K562 (cell line): Measurements from ENCODE around the gene STAT6. TPM values are rescaled to one million over a fixed set of nuclear protein-coding genes. Genes with fewer than 3 reads are reported as not detected.
"Not testable (repeated sequence)": the region's sequence is repeated elsewhere in the genome, so short reads cannot be mapped to it uniquely, and the experiment has no call there.

Source experiments
- ATAC-seq: fragments of 200-7000 bp; cut with Tn5 transposase; 3 replicates; pipeline ENCODE4 v1.9.1; 2020; ENCODE audit warnings: moderate library complexity
- BruUV-seq: library from RNA; stranded (reverse); fragments of 400-500 nt; replicated peaks from 2 replicates; lab custom pipeline; 2021; lab: Mats Ljungman, UMichigan
- CTCF ChIA-PET: fragments of 300-600 bp; formaldehyde crosslinking; extraction: SDS; loops from one replicate; lab custom pipeline; 2021; ENCODE audit warnings: low intra/inter-chr PET ratio; lab: Yijun Ruan, JAX
- POLR2A ChIA-PET: fragments of 300-600, 350-650 bp; sonication (Branson Sonifier 250); formaldehyde crosslinking; extraction: SDS; loops from one replicate; lab custom pipeline; 2021; ENCODE audit warnings: antibody characterized with exemption, inconsistent platforms; lab: Yijun Ruan, JAX
- DNase-seq, 4 experiments: peaks; one replicate each; pipeline versions ENCODE4 v3.0.0 to v3.0.0-alpha.2; 2011 to 2018; ENCODE audit warnings: low spot score in 3 of 4, mixed read lengths in 3 of 4; ENCODE audit errors: extremely low read depth in 1 of 4
- FAIRE-seq: peaks from 2 replicates; lab custom pipeline; 2011; peaks lifted over from hg19 to GRCh38; lab: Jason Lieb, UNC
- H2AFZ ChIP-seq: 2 replicates; pipeline ENCODE4 v1.6.0; 2011; ENCODE audit warnings: low read depth, low read length, control low read depth, inconsistent platforms
- H3K27ac ChIP-seq: fragments of 200-600 bp; 3 replicates; pipeline ENCODE4 v1.8.0; 2011; ENCODE audit warnings: low read depth, mild to moderate bottlenecking, control low read depth, inconsistent platforms, low read length, moderate library complexity, mixed read lengths; ENCODE audit errors: extremely low read depth
- H3K27me3 ChIP-seq, 2 experiments: fragments of 300-600 bp in 1 of 2; 2 replicates in 1 of 2; 3 replicates in 1 of 2; pipeline versions ENCODE4 v1.6.0 to v1.8.0; 2011; ENCODE audit warnings: inconsistent platforms in 2 of 2, low read length in 2 of 2, mild to moderate bottlenecking in 1 of 2, mixed read lengths in 1 of 2, moderate library complexity in 1 of 2; ENCODE audit not compliant: control insufficient read depth in 2 of 2, insufficient read depth in 2 of 2
- H3K36me3 ChIP-seq: fragments of 300-600 bp; 3 replicates; pipeline ENCODE4 v1.8.0; 2011; ENCODE audit warnings: mild to moderate bottlenecking, low read length, inconsistent platforms; ENCODE audit not compliant: control insufficient read depth, insufficient read depth
- H3K4me1 ChIP-seq, 2 experiments: fragments of 200-600 bp in 1 of 2; replicated peaks in 1 of 2; 2 replicates in 1 of 2; 3 replicates in 1 of 2; pipeline versions ENCODE4 v1.5.1 to v1.8.0; 2011; ENCODE audit warnings: inconsistent platforms in 2 of 2, low read length in 2 of 2, mild to moderate bottlenecking in 1 of 2, mixed read lengths in 1 of 2, moderate library complexity in 1 of 2; ENCODE audit not compliant: control insufficient read depth in 2 of 2, insufficient read depth in 2 of 2
- H3K4me2 ChIP-seq: 2 replicates; pipeline ENCODE4 v1.6.1; 2011; ENCODE audit warnings: low read length, control low read depth, inconsistent platforms, mixed read lengths; ENCODE audit not compliant: insufficient read depth
- H3K4me3 ChIP-seq: fragments of 200-600 bp; sonication (generic), shearing (Covaris generic); 2 replicates; pipeline ENCODE4 v1.5.1; 2016; ENCODE audit warnings: control low read depth, inconsistent platforms
- H3K79me2 ChIP-seq: fragments of 200-600 bp; 3 replicates; pipeline ENCODE4 v1.8.0; 2011; ENCODE audit warnings: low read length, inconsistent platforms; ENCODE audit not compliant: control insufficient read depth, insufficient read depth
- H3K9ac ChIP-seq, 2 experiments: 2 replicates each; pipeline versions ENCODE4 v1.6.0 to v1.6.1; 2011; ENCODE audit warnings: low read depth in 2 of 2, low read length in 2 of 2, control low read depth in 1 of 2, inconsistent platforms in 1 of 2, mild to moderate bottlenecking in 1 of 2, mixed read lengths in 1 of 2; ENCODE audit not compliant: insufficient read depth in 1 of 2
- H3K9me1 ChIP-seq: one replicate; pipeline ENCODE4 v1.6.0; 2011; ENCODE audit warnings: inconsistent platforms, mild to moderate bottlenecking, low read length, moderate library complexity; ENCODE audit not compliant: control insufficient read depth, insufficient read depth
- H3K9me3 ChIP-seq: replicated peaks from 2 replicates; pipeline ENCODE4 v1.5.1; 2011; ENCODE audit warnings: low read depth, low read length, inconsistent platforms; ENCODE audit not compliant: control insufficient read depth, insufficient read depth
- H4K20me1 ChIP-seq: replicated peaks from 2 replicates; pipeline ENCODE4 v1.6.1; 2011; ENCODE audit warnings: low read length, inconsistent platforms, mixed read lengths; ENCODE audit not compliant: control insufficient read depth, insufficient read depth
- CC2D1A ChIP-seq: fragments of 450-650 bp; IDR thresholded peaks from 2 replicates; pipeline ENCODE4 v1.6.1; 2017; ENCODE audit warnings: mild to moderate bottlenecking
- RFX5 ChIP-seq: IDR thresholded peaks from 2 replicates; pipeline ENCODE4 v1.6.1; 2011; ENCODE audit warnings: low read depth, mild to moderate bottlenecking, improper control_type of control experiment, low read length
- ZBED1 ChIP-seq: IDR thresholded peaks from 2 replicates; pipeline ENCODE4 v1.6.1; 2014
- ZNF282 ChIP-seq: sonication (generic); formaldehyde crosslinking; IDR thresholded peaks from 2 replicates; pipeline ENCODE4 v1.8.1; 2023; ENCODE audit warnings: missing genetic modification reagents
- ZNF384 ChIP-seq: IDR thresholded peaks from 2 replicates; pipeline ENCODE4 v1.6.1; 2012; ENCODE audit warnings: low read depth, low read length, improper control_type of control experiment
- WGBS: fragments of 100-300 bp; shearing (Covaris generic); methylation state at CpG from one replicate; pipeline ENCODE4 v1.1.6; 2016; ENCODE audit warnings: low coverage, mixed read lengths; ENCODE audit not compliant: insufficient coverage; ENCODE audit errors: missing lambda C conversion rate; 5-methylcytosine and 5-hydroxymethylcytosine counted together
- in situ Hi-C: fragments of 300-500 bp; cut with MboI; formaldehyde crosslinking; loops from 4 replicates; pipeline ENCODE4 v1.15.0; 2018; ENCODE audit warnings: inconsistent platforms, mixed read lengths
- intact Hi-C: fragments of 100-400 bp; cut with micrococcal nuclease; formaldehyde crosslinking; loops from 2 replicates; pipeline ENCODE4 v1.14.2; 2022
- polyA plus RNA-seq, 8 experiments: library from polyadenylated mRNA; depleted of rRNA in 4 of 8; stranded (reverse) in 5 of 8; unstranded in 3 of 8; fragments of >200 nt; fragmentation: Nextera tagmentation in 2 of 8; fragmentation: Illumina TruSeq in 1 of 8; extraction: Ambion mirVana in 2 of 8; extraction: Trizol in 1 of 8; gene quantifications; 2 replicates each; pipeline versions ENCODE4 v1.2.1 to v1.2.3, GENCODE V29; 2011 to 2014; ENCODE audit warnings: inconsistent platforms in 1 of 8, missing spikeins in 1 of 8
- total RNA-seq, 7 experiments: library from RNA; depleted of rRNA in 6 of 7; stranded (reverse); fragments of >200 nt in 6 of 7; fragmentation: Illumina TruSeq in 2 of 7; extraction: Trizol in 2 of 7; gene quantifications; 2 replicates each; pipeline versions ENCODE4 v1.2.1 to v1.2.3, GENCODE V29; 2011 to 2021; ENCODE audit warnings: low replicate concordance in 1 of 7
- TF ChIP-seq, protein P1 (sequence below): fragments of 450-650 bp; IDR thresholded peaks from 2 replicates; pipeline ENCODE4 v1.6.1; 2017; ENCODE audit warnings: mild to moderate bottlenecking, moderate library complexity
- TF ChIP-seq, protein P2 (sequence below): fragments of 450-650 bp; IDR thresholded peaks from 2 replicates; pipeline ENCODE4 v1.6.1; 2016; ENCODE audit warnings: borderline replicate concordance

The STAT6 gene
- total and polyA plus RNA-seq, 9 of the 15 experiments (the other 6 are each of a cell fraction or from before 2014, with no cell fraction given) = 2.4 to 49.5 (median 26.5) TPM

DNA sequence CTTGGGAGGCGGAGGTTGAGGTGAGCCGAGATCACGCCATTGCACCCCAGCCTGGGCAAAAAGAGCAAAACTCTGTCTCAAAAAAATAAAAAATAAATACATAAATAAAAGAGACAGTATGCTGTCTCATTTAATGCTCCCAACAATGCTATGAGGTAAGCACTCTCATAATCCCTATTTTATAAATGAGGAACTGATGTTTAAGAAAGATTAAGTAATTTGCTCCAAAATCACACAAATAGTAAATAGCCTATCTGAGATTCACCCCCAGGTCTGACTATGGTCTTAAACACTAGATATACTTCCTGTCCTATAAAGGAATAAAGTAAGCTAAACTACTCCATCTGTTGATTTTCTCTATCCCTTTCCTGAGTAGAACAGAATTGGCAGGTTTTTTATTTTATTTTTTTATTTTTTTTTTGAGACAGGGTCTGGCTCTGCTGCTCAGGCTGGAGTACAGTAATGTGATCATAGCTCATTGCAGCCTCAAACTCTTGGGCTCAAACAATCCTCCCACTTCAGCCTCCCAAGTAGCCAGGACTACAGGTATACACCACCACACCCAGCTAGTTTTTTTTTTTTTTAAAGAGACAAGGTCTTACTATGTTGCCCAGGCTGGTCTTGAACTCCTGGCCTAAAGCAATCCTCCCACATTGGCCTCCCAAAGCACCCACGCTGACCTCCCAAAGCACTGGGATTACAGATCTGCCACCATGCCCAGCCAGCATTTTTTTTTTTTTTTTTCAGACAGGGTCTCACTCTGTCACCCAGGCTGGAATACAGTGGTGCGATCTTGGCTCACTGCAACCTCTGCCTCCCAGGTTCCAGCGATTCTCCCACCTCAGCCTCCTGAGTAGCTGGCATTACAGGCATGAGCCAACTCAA lies 37.4 kb downstream of the STAT6 start:
- H3K27ac ChIP-seq, ATAC-seq, FAIRE-seq, in situ Hi-C loops, H4K20me1 ChIP-seq, H2AFZ ChIP-seq, H3K9me1 ChIP-seq, H3K4me3 ChIP-seq, H3K4me2 ChIP-seq, CTCF ChIA-PET, H3K9ac ChIP-seq, H3K9me3 ChIP-seq, DNase-seq, H3K27me3 ChIP-seq, intact Hi-C loops, BruUV-seq: not testable (repeated sequence)
- POLR2A ChIA-PET = interaction anchor here (0.6 to 1.5 kb wide), 3 partner anchors 9 to 433 kb away, joined by 4 to 6 read pairs (median 4); partner anchors contain the start of gene STAT6
- Histone ChIP-seq H3K4me1 (peaks cover 7 to 11% of the 10 kb centered on the region in 2 experiments; a peak in 2 of 5 replicates), H3K79me2 (peaks cover 40% of the 10 kb centered on the region), H3K36me3 (peaks cover 55% of the 10 kb centered on the region)
- TF ChIP-seq ZNF384 = peak; percentile 51
- WGBS = 100% methylated on average over 5 of the region's 6 CpGs

DNA sequence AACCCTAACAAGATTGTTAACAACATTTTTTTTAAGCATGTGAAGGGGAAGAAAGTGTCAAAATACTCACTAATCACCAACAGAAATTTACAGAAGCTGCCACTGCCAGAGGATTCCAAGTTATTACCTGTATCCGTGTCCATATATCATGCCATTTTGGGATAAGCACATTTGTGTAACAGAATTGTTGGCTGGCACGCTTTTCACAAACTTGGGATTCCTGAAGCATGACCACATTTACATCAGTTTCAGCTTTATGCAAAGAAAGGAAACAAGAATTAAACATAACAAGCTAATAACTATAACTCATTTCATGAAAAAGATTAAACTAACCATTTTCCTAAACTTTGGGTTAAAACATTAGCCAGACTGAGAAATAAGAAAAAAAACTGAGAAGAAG lies 38.5 kb downstream of the STAT6 start:
- Histone ChIP-seq H4K20me1 (no peaks in the 10 kb centered on the region), H2AFZ (no peak overlapping the region), H3K9me3 (no peaks in the 10 kb centered on the region), H3K9ac (no peak overlapping the region), H3K27ac (no peak overlapping the region), H3K9me1 (no peaks in the 10 kb centered on the region), H3K27me3 (no peaks in the 10 kb centered on the region), H3K36me3 (peaks cover 66% of the 10 kb centered on the region), H3K4me3 (no peak overlapping the region), H3K79me2 (peaks cover 31% of the 10 kb centered on the region), H3K4me1 (peaks cover 5 to 7% of the 10 kb centered on the region in 2 experiments; a peak in 1 of 5 replicates), H3K4me2 (no peak overlapping the region)
- FAIRE-seq = no peak
- intact Hi-C loops (no loop called here), in situ Hi-C loops (no loop called here)
- BruUV-seq = no TSS peak
- 90% methylated on average over 2 of the region's 2 CpGs for WGBS
- DNase-seq = no peak
- ATAC-seq = no peak
- ChIA-PET POLR2A (interaction anchor here (1.6 kb wide), 1 partner anchor 16 kb away, joined by 4 read pairs; no protein-coding TSS in a partner anchor), CTCF (interaction anchor here (1.3 to 4.5 kb wide), 2 partner anchors 21 to 40 kb away, joined by 3 to 73 read pairs; partner anchors contain the start of gene STAT6)
- TF ChIP-seq ZNF282 (CRISPR knock-in tag) = no peak
- TF ChIP-seq CC2D1A = no peak
- TF ChIP-seq, protein P1, sequence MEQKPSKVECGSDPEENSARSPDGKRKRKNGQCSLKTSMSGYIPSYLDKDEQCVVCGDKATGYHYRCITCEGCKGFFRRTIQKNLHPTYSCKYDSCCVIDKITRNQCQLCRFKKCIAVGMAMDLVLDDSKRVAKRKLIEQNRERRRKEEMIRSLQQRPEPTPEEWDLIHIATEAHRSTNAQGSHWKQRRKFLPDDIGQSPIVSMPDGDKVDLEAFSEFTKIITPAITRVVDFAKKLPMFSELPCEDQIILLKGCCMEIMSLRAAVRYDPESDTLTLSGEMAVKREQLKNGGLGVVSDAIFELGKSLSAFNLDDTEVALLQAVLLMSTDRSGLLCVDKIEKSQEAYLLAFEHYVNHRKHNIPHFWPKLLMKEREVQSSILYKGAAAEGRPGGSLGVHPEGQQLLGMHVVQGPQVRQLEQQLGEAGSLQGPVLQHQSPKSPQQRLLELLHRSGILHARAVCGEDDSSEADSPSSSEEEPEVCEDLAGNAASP = no peak
- no peak for TF ChIP-seq ZBED1
- TF ChIP-seq, protein P2, sequence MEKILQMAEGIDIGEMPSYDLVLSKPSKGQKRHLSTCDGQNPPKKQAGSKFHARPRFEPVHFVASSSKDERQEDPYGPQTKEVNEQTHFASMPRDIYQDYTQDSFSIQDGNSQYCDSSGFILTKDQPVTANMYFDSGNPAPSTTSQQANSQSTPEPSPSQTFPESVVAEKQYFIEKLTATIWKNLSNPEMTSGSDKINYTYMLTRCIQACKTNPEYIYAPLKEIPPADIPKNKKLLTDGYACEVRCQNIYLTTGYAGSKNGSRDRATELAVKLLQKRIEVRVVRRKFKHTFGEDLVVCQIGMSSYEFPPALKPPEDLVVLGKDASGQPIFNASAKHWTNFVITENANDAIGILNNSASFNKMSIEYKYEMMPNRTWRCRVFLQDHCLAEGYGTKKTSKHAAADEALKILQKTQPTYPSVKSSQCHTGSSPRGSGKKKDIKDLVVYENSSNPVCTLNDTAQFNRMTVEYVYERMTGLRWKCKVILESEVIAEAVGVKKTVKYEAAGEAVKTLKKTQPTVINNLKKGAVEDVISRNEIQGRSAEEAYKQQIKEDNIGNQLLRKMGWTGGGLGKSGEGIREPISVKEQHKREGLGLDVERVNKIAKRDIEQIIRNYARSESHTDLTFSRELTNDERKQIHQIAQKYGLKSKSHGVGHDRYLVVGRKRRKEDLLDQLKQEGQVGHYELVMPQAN = no peak
- no peak for TF ChIP-seq RFX5
